ENCODE results near the gene DHRS11.

DNA sequence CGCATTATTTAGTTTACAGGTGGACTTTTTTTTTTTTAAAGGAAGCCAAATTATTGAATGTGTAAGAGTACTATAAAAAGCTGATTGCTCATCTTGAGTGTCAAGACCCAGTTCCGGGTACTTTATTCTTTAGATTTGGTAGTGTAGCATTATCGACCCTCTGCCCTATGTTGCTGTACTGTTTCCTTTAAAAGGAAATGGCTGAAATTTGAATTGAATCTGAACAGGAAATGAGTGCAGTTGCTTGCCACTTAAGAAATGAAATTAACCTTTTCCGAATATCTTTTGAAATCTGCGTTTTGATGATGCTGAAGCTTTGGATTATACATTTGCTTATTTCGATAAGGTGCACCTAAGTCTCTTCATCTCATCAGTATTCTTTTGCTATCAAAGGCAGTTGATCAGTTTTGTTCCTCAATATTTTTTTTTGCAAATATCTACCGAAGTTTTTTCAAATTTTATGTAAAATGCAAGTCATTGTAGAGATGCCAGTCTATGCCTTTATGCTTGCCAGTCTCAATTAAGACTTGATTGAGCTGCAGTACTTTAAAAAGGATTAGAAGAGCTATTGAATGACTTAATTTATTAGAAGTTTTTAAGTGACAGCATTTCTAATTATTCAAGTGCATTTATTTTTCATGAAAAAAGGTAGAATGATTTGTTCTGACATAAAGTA is 45.1 kb upstream of the DHRS11 start:
- no peak for TF ChIP-seq GATA3 (IDR thresholded peaks at IDR 0.05; ENCODE audit: low read depth, low read length)
- no peak for TF ChIP-seq GATA2 (IDR thresholded peaks at IDR 0.05; ENCODE audit: low read depth, low read length)
